ENCODE measurements around the gene CYP3A5.
"Not testable (repeated sequence)": the region's sequence is repeated elsewhere in the genome, so short reads cannot be mapped to it uniquely, and the experiment has no call there.

Gene CYP3A5

DNA sequence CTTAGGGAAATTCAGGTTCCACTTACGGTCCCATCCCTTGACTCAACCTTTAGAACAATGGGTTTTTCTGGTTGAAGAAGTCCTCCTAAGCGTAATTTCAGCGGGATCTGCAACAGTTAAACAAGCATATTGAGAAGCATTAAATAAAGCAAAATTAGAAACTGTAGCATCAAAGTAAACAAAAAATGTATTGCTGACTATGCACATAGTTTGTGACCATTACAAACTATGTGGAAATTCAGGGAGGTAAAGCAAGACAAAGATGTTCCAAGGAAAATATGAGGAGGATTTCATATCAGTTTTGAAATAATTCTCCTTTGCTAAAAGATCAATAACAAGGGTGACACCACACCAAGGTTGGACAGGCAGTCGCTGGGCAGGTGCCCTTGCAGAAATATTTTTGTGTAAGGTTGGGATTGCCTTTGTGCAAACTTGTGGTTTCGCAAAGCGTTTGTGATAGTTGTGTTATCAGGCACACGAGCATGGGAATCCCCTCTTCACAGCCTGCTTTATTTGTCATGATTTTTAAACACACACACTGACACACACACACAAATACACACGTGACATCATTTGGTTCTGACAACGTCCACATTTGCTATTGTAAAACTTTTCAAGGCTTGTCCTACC lies 5.4 kb upstream of the CYP3A5 start:
- DNase-seq: no peak

DNA sequence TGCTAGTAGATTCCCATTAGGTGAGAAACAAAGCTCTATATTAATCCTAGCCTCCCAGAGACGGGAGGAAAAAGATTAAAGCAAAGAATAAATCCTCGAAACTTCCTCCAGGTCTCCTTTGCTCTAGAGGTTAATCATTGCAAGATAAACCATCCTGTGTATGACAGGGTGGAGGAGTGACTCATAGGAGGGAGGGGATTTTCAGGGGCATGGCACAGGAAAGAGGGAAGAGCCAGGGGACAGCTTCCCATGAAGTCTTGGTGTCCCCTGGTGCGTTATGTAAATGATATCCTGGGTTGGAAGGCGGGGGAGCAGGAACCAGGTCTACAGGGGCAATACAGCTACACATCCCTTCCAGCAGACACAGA lies 780 bp downstream of the CYP3A5 start:
- no peak for DNase-seq

DNA sequence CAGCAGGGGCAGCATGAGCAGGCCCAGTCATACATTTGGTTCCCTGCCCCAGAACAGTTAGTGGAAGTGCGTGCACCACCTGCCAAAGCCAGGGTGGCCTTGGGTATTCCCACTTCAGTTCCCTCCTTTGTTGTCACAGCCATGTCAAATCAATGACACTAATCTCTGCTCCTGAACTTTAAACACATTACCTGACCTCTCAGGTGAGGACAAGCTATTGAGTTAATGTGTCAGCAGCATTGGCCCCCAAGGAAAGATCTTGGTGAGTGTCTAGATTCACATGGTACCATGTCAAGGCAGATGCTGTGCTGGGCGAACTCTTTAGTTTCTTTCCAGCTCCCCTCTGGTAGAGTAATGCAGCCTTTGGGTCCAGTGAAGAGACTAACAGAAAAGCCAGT lies 2.1 kb downstream of the CYP3A5 start:
- DNase-seq: no peak

DNA sequence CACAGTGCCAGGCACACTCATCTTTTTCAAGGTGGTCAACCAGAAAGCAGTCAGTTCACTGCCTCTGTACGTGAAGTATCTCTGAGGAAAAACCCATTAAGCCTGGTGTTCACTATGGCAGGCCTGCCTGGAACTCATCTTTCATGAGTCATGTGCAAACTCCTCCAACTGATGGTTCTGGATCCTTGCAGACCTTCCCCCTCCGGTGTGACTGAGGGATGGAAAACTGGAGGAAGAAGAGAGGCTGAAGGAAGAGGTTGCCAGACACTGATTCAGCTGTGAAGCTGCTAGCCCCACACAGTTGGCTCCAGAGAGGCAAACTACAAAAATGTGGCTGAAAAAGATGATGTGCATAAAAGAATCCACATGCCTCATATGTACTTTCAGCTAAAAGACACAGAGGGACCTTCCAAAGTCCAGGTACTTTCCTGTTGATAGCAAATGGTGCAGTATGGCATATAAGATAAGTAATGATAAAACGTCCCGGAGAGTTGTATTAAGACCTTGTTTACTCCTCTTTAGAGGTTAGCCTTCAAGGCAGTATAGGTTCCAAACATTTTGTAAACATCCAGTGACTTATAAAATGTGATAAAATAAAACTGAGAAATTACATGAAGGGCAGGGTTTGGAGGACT lies 2.7 kb downstream of the CYP3A5 start:
- no peak for DNase-seq

DNA sequence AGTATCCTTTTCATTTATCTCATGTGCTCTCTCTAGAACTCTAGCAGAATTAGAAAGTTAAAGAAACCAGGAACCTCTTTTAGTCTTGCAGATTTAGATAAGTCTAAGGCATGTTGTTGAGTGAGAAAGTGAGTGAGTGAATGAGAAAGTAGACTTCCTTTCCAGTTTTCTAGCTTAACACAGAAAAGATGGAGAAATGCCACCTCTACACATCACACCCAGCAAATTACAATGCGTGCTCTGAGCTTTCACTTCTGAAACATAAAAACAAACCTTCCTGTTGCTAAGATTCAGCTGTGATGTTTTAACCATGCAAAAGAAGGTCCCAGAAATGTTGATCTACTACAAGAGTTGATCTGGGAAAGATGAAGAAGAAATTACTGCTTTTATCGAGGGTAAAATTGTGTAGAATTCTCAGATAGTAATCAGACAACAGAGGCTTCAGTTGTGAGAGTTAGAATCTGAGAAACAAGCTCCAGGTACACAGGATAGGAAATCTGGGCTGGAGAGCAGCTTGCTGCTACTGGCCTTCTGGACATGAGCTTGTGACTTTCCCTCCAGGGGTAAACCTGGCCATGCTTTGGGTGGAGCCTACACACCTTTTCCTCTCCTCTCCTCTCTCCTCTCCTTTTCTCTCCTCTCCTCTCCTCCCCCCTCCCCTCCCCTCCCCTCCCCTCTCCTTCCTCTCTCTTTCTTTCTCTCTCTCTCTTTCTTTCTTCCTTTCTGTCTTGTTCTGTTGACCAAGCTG lies 4.6 kb downstream of the CYP3A5 start:
- DNase-seq: no peak

DNA sequence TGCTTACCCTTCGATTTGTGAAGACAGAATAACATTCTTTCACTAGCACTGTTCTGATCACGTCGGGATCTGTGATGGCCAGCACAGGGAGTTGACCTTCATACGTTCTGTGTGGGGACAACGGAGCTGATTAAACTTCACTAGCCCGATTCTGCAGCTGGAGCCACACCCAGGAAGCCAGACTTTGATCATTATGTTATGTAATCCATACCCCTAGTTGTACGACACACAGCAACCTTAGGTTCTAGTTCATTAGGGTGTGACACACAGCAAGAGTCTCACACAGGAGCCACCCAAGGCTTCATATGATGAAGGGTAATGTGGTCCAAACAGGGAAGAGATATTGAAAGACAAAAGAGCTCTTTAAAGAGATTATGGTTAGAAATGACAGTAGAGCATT lies 7.2 kb downstream of the CYP3A5 start:
- no peak for DNase-seq

GRCh38 chr7:99669782-99670181 lies 10.0 kb downstream of the CYP3A5 start:
- no peak for DNase-seq

- DNase-seq: no peak
These were observed 11.3 kb downstream of the CYP3A5 start for GRCh38 chr7:99668541-99668940.

DNA sequence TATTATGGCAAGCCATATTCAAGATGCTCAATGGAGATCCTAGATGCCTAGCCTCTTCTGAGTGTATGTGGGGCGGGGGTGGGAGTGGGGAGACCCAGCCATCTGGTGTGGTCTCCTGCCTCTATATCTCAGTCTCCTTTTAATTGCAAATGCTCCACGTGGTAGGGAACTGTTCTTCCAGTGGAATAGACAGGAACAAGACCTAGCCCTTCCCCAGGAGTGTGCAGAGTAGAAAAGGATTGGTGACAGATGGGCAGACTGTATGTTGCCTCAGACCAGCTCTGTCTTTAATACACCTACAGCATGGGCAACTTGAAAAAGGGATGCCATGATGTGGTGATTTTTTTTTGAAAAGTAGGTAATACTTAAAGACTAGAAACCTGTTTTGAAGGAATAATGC lies 12.6 kb downstream of the CYP3A5 start:
- no peak for DNase-seq

- no peak for DNase-seq
These were observed 13.8 kb downstream of the CYP3A5 start for GRCh38 chr7:99666013-99666395.

DNA sequence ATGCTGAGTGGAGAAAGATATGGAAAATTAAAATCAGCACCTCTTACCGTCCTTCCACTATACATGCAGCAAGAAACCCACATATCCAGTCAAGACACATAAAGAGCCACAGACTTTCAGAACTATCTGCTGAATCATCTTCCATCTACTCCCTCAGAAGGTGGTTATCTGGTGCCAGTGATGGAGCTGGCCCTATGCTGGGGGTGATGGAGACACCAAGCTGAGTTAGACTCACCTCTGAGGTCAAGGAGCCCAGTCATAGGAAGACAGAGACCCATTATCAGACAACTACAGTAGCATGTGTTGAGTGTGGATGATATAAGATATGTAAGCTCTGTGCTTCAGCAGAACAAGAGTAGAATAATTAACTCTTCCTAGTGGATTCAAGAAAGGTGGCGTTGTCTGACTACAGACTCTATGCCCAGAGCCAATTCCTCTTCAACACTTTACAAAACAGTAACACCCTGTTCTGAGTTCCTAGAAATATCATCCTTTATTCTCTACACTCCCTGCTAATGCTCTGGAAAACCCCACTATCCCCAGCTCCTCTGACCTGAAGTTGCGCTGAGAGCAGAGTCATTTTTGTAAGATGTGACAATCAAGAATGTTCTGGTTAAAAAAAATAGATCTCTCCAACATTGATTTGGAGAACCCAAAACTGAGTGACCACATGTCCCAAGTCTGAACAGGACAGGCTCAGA lies 14.3 kb downstream of the CYP3A5 start:
- no peak for DNase-seq

DNA sequence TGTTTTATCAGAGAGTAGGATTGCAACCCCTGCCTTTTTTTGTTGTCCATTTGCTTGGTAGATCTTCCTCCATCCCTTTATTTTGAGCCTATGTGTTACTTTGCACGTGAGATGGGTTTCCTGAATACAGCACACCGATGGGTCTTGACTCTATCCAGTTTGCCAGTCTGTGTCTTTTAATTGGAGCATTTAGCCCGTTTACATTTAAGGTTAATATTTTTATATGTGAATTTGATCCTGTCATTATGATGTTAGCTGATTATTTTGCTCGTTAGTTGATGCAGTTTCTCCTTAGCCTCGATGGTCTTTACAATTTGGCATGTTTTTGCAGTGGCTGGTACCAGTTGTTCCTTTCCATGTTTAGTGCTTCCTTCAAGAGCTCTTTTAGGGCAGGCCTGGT lies 21.9 kb downstream of the CYP3A5 start:
- DNase-seq: not testable (repeated sequence)

GRCh38 chr7:99654626-99655025 lies 25.2 kb downstream of the CYP3A5 start:
- DNase-seq: not testable (repeated sequence)

DNA sequence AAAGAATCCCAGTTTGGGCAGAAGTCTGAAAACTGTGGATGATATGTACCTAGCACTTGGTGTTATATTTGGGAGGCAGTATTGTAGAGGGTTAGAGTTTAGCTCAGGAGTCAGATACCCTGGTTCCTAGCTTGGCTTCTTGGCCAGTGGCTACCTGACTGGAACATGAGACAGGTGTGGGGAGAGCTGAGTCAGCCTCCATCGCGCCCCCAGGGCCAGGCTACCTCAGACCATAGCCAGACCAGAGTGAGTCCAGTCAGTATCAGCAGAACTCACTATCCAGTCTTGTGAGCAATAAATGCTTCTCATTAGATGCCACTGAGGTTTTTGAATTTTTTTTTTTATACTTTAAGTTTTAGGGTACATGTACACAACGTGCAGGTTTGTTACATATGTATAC lies 26.0 kb downstream of the CYP3A5 start:
- no peak for DNase-seq

- not testable (repeated sequence) for DNase-seq
These were observed 26.5 kb downstream of the CYP3A5 start for GRCh38 chr7:99653269-99653668.

- no peak for DNase-seq
These were observed 27.1 kb downstream of the CYP3A5 start for GRCh38 chr7:99652671-99653070.

GRCh38 chr7:99651290-99651689 lies 28.5 kb downstream of the CYP3A5 start:
- no peak for DNase-seq

- DNase-seq: no peak
These were observed 31.0 kb downstream of the CYP3A5 start for GRCh38 chr7:99648843-99649242.

GRCh38 chr7:99645590-99645989 lies 34.2 kb downstream of the CYP3A5 start:
- no peak for DNase-seq

DNA sequence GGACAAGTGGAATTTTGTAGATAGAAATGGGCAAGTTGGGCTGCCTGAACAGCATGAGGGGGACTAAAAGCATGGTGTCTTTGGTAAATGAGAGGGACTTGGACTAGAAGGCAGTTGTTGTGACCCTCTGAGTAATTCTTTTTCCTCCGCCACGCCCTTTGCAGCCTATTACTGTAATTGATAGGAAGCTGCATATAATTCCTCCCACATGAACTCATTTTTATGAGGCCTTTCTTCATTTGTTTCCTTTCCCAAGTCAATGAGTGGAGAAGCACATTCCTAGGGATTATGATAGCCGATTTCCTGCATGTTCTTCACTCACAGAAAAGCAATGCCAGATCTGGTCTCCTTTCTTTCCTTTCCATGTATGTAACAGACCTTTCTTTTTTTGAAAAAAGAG lies 35.4 kb downstream of the CYP3A5 start:
- no peak for DNase-seq

GRCh38 chr7:99643464-99643863 lies 36.3 kb downstream of the CYP3A5 start:
- DNase-seq: no peak

GRCh38 chr7:99642027-99642426 lies 37.8 kb downstream of the CYP3A5 start:
- no peak for DNase-seq

- no peak for DNase-seq
These were observed 40.5 kb downstream of the CYP3A5 start for GRCh38 chr7:99639267-99639666.

GRCh38 chr7:99638731-99639130 lies 41.1 kb downstream of the CYP3A5 start:
- no peak for DNase-seq

Data from NCI-H526 (cell line).